HUDEP-2 (cell line): ENCODE results near the gene MCC.
"Not testable (repeated sequence)": the region's sequence is repeated elsewhere in the genome, so short reads cannot be mapped to it uniquely, and the experiment has no call there.

Experiments used
- DNase-seq, 76 experiments: peaks; one replicate each; lab custom pipeline; 2025; ENCODE audit not compliant: unreplicated experiment in 76 of 76; lab: John Stamatoyannopoulos, UW

Gene MCC

GRCh38 chr5:113098378-113098777, 389.9 kb downstream of the MCC start:
- no peak for DNase-seq

GRCh38 chr5:113095831-113096230, 392.4 kb downstream of the MCC start:
- no peak for DNase-seq

- no peak for DNase-seq
Measured at GRCh38 chr5:113093558-113093957, 394.7 kb downstream of the MCC start.

GRCh38 chr5:113092683-113093082, 395.6 kb downstream of the MCC start:
- DNase-seq = no peak

GRCh38 chr5:113091622-113092021, 396.6 kb downstream of the MCC start:
- no peak for DNase-seq

- no peak for DNase-seq
Measured at GRCh38 chr5:113090336-113091106, 397.7 kb downstream of the MCC start.

- DNase-seq = no peak
Measured at GRCh38 chr5:113089653-113090335, 398.5 kb downstream of the MCC start.

GRCh38 chr5:113087976-113088514, 400.2 kb downstream of the MCC start:
- DNase-seq = no peak

- no peak for DNase-seq
Measured at GRCh38 chr5:113085880-113086409, 402.3 kb downstream of the MCC start.

GRCh38 chr5:113085084-113085414, 403.2 kb downstream of the MCC start:
- no peak for DNase-seq

- DNase-seq = no peak
Measured at GRCh38 chr5:113084402-113085083, 403.7 kb downstream of the MCC start.

- no peak for DNase-seq
Measured at GRCh38 chr5:113083481-113083880, 404.8 kb downstream of the MCC start.

- no peak for DNase-seq
Measured at GRCh38 chr5:113082547-113082905, 405.7 kb downstream of the MCC start.

- no peak for DNase-seq
Measured at GRCh38 chr5:113081881-113082546, 406.2 kb downstream of the MCC start.

- no peak for DNase-seq
Measured at GRCh38 chr5:113081091-113081839, 407.0 kb downstream of the MCC start.

- DNase-seq = not testable (repeated sequence)
Measured at GRCh38 chr5:113076649-113077048, 411.6 kb downstream of the MCC start.

GRCh38 chr5:113075019-113075418, 413.2 kb downstream of the MCC start:
- no peak for DNase-seq

- DNase-seq = not testable (repeated sequence)
Measured at GRCh38 chr5:113073629-113074034, 414.6 kb downstream of the MCC start.

GRCh38 chr5:113071401-113071800, 416.9 kb downstream of the MCC start:
- DNase-seq = no peak

- no peak for DNase-seq
Measured at GRCh38 chr5:113070901-113071300, 417.4 kb downstream of the MCC start.
